GM21723 (cell line): ENCODE results near the gene HPSE2.
"Not testable (repeated sequence)": the region's sequence is repeated elsewhere in the genome, so short reads cannot be mapped to it uniquely, and the experiment has no call there.

Experiments used
- ATAC-seq: cut with Tn5 transposase; IDR thresholded peaks from one replicate; pipeline ENCODE4 v1.9.1; 2021; ENCODE audit warnings: mild to moderate bottlenecking, moderate library complexity; ENCODE audit not compliant: unreplicated experiment

Gene HPSE2

DNA sequence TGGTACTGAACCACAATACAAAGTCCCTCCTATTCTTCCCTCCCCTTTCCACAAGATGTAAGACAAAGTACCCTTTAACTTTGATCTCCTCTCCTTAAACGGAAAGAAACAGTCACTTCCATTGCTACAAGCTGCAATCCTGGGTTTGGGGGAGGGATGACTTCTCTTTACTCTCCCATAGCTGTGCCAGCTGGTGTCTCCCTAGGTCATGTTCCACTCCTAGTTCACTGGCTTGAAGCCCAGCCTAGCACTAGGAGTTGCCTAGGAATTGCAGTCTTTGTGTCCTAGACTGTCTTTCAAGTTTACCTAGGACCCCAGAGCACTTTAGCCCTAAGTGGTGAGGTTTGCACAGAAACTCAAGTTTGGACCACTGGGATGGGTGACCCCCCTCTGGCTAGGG, 311.1 kb downstream of the HPSE2 start:
- ATAC-seq, result no peak

DNA sequence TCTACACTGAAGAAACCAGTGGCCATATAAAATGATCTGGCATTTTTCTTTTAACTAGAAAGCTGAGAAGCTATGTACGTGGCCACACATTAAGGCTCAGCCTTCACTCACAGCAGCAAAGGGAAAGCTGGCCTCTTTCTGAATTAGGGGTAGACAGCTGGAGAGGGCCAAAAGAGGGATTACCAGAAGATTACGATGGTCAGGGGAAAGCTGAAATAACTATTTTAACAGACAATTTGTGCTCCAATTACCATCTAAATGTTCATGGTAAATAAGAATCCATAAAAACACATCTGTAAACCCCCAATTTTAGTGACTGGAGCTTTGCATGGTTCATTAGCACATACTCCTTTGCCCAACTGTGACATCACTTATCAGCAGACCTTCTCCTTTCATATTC, 314.3 kb downstream of the HPSE2 start:
- ATAC-seq, result no peak

DNA sequence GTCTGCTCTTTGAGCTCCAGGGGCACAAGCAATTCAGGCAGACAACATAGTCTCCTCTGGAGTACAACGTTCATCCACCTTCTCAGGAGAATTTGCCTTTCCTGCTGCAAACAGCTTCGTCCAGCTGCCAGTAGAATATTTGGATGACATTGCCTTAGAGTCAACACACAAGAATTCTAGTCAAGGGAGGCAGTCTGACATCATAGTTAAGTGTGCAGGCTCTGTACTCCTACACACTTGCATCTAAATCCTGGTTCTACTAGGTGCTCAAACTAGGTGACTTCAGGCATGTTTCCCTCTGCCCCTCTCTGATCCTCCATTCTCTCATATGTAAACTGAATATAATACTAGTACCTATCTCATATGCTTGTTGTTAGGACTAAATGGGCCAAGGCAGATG, 314.8 kb downstream of the HPSE2 start:
- ATAC-seq, result no peak

DNA sequence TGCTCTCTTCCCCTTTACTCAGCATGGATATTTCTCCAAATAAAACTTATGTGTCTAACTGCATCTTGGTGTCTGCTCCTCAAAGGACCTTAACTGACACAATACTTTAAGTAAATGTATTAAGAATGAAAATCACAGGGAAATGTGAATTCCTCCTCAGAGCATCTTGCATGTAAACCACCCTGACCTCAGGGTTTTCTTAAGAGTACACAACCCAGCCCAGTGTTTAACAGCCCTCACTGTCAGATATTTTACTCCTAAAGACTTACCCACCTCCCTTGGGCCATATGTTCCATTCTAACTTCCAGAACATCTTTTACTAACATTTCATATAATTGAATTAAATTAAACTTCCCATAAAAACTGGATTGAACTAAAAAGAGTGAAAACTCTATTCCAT, 315.3 kb downstream of the HPSE2 start:
- no peak for ATAC-seq

DNA sequence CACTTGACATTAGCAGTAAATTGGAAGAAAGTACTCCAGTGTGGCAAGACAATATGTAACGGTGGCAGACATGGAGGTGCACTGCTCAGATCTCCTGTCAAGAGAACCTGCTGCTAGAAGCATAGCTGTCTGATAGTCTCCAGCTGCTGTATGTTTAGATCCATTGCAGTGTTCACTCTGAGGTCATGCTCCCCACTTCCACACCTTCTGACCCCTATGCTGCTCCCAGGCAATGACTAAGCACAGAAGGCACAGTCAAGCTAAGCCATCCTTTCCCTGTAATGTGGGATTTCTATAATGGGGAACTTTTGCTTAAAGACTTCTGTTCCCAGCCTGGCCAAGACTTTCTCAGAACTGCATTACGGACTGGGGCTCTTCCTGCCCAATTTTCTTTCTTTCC, 315.8 kb downstream of the HPSE2 start:
- no peak for ATAC-seq

DNA sequence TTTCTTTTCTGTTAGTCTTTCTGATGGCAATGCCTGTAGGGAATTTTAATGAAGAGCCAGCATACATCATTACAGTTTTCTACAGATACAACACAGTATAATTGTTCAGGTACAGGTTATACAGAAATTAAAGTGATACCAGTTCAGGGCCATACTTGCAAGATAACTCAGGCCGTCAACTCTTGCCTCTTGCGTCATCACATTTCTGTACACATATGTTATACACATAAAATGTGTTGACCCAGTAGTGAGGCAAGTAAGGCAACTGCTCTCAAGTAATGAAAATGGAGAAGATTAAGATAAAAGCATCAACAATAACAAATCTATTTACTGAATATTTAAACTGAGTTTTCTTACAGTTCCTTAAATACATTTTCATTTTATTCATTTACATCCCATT, 317.8 kb downstream of the HPSE2 start:
- ATAC-seq, result no peak

DNA sequence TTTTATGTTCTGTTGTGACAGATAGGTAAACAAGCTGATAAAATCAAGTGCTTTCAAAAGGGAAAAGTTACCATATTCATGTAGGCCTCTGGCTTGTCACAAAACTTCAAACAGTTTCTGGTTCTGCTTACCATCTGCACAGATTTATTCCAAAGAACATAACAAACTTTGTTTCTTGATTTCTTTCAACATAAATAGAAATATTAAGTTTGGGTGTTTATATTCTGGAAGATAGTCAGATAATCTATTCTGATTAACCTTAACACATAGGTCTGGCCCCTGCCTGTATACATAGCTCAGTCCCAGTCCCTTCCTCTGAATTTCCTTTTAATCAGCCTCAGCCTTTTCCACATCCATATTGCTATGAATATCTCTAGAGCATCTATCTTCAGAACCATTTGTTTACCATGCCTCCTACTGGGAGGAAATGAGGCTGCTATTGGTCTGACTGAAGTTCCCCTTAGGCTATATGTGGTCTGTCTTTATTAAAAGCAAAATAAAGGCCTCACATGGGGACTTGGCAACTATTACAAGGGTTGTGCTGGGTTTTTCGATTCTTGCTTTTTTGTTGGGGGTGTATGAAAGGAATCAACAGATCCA, 319.0 kb downstream of the HPSE2 start:
- ATAC-seq, result no peak

DNA sequence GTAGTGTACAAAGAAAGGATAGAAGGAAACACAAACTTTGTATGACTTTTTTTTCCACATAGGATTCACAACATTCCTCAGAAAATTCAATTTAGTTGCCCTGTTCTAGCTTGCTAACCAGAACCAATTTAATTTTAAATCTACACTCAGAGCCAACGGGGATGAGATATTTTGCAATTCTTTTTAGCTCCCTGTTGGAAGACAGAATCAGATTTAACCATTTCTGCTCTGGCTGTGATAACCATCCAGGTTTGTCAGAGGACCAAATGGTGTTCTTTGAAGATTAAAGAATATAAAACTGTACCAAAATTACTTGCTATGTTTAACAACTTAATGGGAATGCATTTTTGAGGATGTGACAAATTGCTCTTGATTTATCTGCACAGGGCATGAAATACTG, 319.7 kb downstream of the HPSE2 start:
- ATAC-seq, result no peak

DNA sequence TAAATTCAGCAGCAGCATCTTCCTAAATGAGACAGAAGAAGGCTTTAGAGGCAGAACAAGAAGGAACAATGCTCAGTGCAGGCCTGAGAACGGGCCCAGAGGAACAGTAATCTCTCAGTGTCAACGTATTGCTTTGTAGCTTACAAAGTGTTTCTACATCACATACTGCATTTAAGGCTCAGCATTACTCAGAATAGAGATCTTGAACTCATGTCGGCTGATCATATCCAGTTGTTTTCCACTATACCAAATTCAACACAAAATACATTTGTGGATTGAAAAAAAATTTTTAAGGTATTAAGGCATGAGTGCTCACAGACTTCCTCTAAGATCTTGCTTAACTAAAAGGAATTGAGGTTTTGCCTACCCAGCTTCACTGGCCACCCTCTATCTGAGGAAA, 325.1 kb downstream of the HPSE2 start:
- no peak for ATAC-seq

DNA sequence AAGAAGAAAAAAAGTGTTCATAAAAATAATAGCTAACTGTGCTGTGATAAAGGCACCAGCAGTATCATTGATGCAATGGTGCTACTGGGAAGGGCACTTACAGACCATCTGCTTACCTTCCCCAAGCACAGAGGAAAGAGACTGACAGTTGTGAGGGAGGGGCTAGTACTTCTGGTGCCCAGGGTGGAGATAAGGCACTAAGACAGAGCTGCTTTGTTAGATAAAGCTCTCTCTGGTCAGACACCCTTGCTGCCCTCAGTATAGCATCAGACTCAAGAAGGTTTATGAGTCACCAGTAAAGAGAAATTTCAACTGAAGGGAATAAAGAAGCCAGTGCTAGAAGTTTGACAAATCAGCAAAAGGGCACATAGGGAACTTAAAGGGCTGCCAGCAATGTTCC, 325.6 kb downstream of the HPSE2 start:
- ATAC-seq, result no peak

DNA sequence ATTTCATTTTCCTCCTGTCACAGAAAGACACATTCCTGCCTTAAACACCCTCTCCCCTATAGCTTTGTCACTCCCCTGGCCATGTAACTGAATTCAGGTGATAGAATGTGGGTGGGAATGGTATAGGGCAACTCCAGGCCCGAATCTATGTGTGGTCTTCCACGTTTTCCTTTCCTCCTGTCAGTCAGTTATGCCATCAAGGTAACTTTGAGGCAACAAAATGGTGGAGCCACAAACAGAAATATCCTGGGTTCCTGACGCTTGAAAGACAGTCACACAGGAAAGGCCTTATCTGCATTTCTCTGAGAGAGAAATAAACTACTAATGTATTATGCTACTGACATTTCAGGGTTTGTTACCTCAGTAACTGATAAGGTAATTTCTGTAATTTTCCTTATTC, 326.8 kb downstream of the HPSE2 start:
- no peak for ATAC-seq

DNA sequence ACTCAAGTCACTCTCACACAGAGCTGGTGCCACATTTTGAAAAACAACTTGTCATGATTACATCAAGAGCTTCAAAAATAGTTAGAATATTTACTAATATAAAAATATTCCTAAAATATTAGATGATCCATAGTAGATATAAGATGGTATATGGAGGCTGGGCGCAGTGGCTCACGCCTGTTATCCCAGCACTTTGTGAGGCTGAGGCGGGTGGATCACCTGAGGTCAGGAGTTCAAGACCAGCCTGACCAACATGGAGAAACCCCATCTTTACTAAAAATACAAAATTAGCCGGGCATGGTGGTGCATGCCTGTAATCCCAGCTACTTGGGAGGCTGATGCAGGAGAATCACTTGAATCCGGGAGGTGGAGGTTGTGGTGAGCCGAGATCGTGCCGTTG, 327.4 kb downstream of the HPSE2 start:
- not testable (repeated sequence) for ATAC-seq

DNA sequence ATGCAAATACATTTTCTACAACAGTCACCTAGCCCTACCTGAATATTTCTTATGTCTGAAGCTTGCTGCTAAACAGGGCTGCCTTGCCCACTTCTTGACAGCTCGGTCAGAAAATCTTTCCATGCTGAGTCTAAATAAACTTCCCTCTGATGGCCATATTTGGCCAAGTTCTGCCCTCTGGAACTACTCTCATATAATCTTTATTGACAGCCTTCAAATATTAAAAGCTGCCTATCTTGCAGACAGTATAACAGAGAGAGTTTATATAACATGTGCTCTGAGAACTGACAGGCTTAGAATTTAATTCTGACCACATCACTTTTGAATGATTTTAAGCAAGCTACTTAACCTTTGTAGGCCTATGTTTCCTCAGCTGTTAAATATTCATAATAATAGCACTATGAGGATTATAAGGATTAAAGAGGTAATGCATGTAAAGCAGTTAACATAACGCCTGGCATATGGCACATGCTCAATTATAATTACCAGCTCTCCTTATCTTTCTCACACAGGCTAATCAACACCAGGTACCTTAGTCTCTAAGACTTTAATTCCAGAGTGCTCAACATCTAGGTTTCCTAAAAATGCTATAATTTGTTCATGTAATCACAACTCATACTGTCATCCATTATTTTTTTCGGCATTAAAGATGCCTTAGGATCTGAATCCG, 334.1 kb downstream of the HPSE2 start:
- ATAC-seq, result no peak

DNA sequence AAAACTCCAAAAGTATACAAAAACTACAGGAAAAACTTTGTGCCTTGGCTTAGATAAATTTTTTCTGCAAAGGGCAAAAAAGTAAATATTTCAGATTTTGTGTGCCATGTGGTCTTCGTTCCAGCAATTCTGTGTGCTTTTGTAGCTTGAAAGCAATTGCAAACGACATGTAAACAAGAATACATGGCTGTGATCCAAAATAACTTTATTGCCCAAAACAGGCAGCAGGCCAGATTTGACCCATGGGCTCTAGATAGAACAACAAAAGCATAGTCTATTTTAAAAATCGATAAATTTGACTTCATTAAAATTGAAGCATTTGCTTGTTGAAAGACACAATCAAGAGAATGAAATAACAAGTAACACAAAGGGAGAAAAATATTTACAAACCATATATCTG, 336.6 kb downstream of the HPSE2 start:
- no peak for ATAC-seq

DNA sequence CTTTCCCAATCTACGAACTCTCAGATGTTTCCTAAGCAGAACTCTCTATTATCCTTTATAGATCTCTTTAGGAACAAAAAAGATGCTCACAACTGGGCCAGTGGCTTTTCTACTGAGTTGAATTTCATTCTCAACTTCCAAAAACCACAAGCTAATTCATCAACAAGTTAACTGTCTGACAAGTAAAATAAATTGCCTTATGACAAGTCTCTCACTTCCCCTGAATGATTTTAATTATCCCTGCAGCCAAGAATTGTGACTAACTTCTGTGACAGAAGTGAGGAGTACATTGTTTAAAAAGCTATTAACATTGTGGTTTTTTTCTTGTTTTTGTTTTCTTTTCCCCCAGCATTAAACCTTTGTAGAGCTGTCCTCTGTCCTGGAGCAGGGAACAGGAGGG, 343.1 kb downstream of the HPSE2 start:
- no peak for ATAC-seq

DNA sequence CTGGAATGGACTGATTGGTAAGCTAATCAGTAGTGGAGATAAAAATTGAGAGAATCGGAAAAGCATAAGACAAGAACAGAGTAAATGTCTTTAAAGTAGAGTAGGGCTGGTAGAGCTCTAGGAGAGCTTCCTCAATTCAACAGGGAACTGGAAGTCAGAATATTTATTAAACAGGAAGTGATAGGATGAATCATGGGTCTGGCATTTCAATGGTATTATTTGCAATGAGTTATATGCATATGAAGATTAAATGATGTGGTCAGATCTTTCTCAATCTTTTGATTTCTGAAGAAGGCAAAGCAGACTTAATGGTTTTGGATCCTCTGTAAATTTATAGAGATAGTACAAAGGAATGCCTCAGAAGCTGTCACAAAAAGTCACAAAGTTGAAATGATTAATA, 349.0 kb downstream of the HPSE2 start:
- no peak for ATAC-seq

DNA sequence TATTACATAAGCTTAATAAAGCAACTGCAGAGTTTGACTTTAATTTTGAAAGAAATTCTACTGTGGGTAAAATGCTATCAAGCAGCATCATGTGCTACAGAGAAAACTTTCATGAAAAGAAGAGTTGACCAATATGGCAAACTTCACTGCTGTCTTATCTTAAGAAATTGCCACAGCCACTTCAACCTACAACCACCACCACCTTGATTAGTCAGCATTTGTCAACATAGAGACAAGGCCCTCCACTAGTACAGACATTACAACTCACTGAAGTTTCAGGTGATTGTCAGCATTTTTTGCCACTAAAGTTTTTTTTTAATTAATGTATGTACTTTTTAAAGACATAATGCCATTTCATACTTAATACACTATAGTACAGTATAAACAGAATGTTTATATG, 350.3 kb downstream of the HPSE2 start:
- no peak for ATAC-seq

DNA sequence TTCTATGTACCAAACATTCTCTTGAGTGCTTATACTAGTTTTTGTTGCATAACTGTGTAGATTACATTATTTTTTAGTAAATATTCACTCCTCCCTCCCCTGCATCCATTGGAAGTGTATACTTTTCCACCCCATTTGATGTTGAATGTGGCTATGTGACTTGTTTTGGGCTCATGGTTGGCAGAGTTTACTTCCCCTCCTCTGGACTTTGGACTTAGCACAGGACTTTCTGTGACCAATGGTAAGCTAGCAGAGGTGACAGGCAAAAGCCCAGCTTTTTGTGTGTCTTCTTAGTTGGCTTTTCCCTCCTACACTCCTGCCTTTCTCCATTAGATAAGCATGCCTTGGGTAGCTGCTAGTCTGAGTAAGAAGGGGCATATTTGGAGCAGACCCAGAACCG, 353.9 kb downstream of the HPSE2 start:
- no peak for ATAC-seq

DNA sequence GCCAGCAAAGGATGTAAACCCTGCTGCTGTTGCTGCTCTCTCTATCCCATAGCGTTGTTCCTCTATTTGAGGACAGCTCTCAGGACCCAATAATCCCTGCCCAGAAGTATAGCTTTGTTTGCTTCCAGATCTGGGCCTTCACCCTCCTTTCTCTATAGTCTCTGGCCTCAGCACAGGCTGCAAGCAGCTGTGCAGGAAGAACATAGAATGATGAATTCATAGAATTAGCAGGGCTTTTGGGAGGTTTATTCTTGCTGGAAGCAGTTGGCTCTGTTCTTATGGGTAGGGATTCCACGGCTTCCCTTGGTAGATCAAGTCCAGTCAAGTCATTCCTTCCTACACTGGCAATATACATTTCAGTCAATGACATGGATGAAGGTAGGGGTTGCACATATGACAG, 354.7 kb downstream of the HPSE2 start:
- no peak for ATAC-seq

DNA sequence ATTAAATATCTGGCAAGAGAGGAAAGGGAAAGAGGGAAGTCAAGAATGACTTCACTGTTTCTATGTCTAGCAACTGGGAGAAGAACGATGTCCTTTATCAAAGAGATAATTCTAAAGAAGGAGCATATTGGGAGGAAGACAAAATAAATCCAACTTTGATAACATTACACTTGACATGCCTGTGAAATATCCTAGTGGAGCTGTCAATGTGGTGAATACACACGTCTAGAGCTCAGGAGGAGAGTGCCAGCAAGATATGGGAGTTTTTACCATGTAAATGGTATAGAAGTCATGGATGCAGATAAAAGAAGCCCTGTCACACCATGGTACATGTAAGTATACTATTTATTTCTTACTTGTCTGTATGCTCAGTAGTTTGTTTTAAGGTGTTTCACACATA, 356.7 kb downstream of the HPSE2 start:
- ATAC-seq, result no peak

DNA sequence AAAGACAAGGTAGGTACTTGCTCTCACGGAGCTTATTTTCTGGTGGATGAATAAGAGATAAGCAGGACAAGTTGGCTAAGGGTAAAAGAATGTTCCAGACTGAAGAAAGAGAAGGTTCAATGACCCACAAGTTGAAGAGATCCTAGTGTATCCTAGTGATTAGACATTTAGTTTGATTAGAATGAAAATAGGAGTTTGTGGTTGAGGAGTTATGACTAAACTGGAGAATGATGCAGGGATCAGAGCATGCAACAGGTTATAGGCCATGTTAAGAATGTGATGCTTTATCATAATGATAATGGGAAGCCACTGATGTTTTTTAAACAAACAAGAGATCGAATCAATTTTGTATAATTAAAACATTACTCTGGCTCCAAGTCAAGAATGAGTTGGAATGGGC, 357.2 kb downstream of the HPSE2 start:
- no peak for ATAC-seq

DNA sequence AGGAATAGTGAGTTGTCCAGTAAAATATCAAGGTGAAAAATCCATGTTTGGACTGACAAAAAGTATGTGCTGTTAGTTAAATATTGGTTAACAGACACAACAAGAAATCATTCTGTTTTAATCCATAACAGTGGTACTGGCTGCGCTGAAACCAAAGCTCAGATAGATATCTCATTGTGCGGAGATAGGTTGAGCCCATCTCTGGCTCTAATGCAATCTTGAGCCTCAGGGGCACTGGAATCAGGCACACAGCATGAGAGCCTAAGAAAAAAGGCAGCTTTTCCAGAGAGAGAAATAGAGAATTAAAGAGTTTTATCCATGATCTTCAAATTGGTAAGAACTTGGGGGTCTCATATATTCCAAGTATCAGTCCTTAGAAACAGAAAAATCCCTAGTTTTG, 373.7 kb downstream of the HPSE2 start:
- no peak for ATAC-seq

DNA sequence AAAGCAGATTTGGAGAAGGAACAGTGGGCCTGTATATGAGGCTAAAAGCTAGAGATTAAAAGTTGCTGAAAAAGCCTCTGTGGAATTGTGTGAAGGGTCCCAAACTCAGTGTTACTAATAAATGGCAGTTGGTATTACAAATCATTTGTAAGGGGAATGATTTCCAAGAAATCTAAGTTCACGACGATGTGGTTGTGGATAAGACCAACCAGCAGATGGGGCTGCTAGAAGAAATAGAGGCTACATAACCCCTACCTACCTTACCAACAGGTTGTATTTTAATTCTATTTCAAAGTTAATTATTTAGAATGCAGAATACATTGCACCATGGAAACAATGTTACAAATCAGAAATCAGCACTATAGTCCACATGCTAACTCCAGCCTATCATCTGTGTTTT, 377.1 kb downstream of the HPSE2 start:
- ATAC-seq, result no peak
